Stomach (tissue), 9 donors: ENCODE measurements around the gene ULK3. TPM values are rescaled to one million over a fixed set of nuclear protein-coding genes. Genes with fewer than 3 reads are reported as not detected.

Experiments used
- DNase-seq, 2 donors: peaks; one replicate each; pipeline versions ENCODE4 v3.0.0 to v3.0.0-alpha.2; 2013 to 2019
- H3K27ac ChIP-seq, 5 donors: fragments of 200-600 bp in 4 of 5; sonication (generic) in 4 of 5; one replicate each; pipeline ENCODE4 v1.5.1; 2013 to 2019; ENCODE audit warnings: mild to moderate bottlenecking in 1 of 5, moderate library complexity in 1 of 5
- H3K27me3 ChIP-seq, 3 donors: fragments of 200-600 bp; sonication (generic); one replicate each; pipeline ENCODE4 v1.5.1; 2017 to 2019; ENCODE audit warnings: mixed run types in 1 of 3
- H3K36me3 ChIP-seq, 4 donors: fragments of 200-600 bp; sonication (generic); 1 replicate in 3 of 4; 2 replicates in 1 of 4; pipeline ENCODE4 v1.5.1; 2016 to 2019
- H3K4me1 ChIP-seq, 4 donors: fragments of 200-600 bp; sonication (generic); one replicate each; pipeline ENCODE4 v1.5.1; 2016 to 2019
- H3K4me3 ChIP-seq, 4 donors: fragments of 200-600 bp; sonication (generic) in 3 of 4; one replicate each; pipeline ENCODE4 v1.5.1; 2016 to 2019; ENCODE audit warnings: mild to moderate bottlenecking in 1 of 4
- H3K9me3 ChIP-seq, 4 donors: fragments of 200-600 bp; sonication (generic); one replicate each; pipeline ENCODE4 v1.5.1; 2016 to 2019
- EP300 ChIP-seq: sonication (generic); formaldehyde crosslinking; IDR thresholded peaks from one replicate; pipeline ENCODE4 v1.6.1; 2017; ENCODE audit warnings: antibody characterized with exemption
- POLR2A ChIP-seq, 4 donors: fragments of 450-650 bp; IDR thresholded peaks; one replicate each; pipeline ENCODE4 v1.6.1; 2016; ENCODE audit warnings: antibody characterized with exemption in 4 of 4, control low read depth in 2 of 4, mild to moderate bottlenecking in 1 of 4, moderate library complexity in 1 of 4
- POLR2AphosphoS5 ChIP-seq, 3 donors: sonication (generic); formaldehyde crosslinking; IDR thresholded peaks; one replicate each; pipeline ENCODE4 v1.6.1; 2016; ENCODE audit warnings: antibody characterized with exemption in 3 of 3
- WGBS, 5 donors: extraction: QIAGEN DNeasy Blood & Tissue Kit in 3 of 5; methylation state at CpG; one replicate each; pipeline versions ENCODE4 v1.1.5 to v1.1.7; 2013 to 2018; 5-methylcytosine and 5-hydroxymethylcytosine counted together
- intact Hi-C: fragments of 100-400 bp; cut with DNase I; formaldehyde crosslinking; loops from one replicate; pipeline ENCODE4 v1.15.1; 2023; ENCODE audit warnings: low total_unique reads
- polyA plus RNA-seq, 3 donors: library from polyadenylated mRNA; stranded (reverse); fragments of 200-250 nt; gene quantifications; one replicate each; pipeline ENCODE4 v1.2.3, GENCODE V29; 2013
- total RNA-seq, 5 donors: library from RNA; depleted of rRNA; stranded (reverse); fragments of >200 nt; gene quantifications; one replicate each; pipeline versions ENCODE4 v1.1.0 to v1.2.3, GENCODE V29; 2014 to 2016
- TF ChIP-seq, protein P1 (sequence below), 7 experiments: fragments of 450-650 bp in 4 of 7; fragments of 200-600 bp in 3 of 7; sonication (generic) in 3 of 7; IDR thresholded peaks; one replicate each; pipeline ENCODE4 v1.5.1; 2016 to 2019; ENCODE audit warnings: antibody characterized with exemption in 7 of 7, control low read depth in 2 of 7, mild to moderate bottlenecking in 1 of 7
- donor health status: healthy with polysubstance abuse.
- donor health status: Bipolar disorder and iron deficiency.
- donor health status: healthy.

Gene ULK3
- total and polyA plus RNA-seq, 8 donors: 19.4 to 251 (median 46.2) TPM

DNA sequence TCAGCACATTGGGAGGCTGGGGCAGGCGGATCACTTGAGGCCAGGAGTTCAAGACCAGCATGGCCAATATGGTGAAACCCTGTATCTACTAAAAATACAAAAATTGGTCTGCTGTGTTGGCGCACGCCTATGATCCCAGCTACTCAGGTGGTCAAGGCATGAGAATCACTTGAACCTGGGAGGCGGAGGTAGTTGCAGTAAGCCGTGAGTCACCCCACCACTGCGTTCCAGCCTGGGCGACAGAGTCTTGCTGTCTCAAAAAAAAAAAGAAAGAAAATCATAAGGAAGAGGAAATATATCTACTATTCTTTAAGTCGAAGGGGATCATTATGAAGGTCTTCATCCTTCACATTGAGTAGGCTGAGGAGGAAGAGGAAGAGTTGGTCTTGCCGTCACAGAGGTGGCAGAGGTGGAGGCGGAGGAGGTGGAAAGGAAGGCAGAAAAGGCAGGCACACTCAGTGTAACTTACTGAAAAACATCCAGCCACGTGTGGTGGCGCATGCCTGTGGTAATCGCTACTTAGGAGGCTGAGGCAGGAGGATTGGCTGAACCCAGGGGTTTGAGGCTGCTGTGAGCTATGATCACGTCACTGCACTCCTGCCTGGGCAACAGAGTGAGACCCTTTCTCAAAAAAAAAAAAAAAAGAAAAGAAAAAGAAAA lies 46.9 kb downstream of the ULK3 start:
- H3K4me1 ChIP-seq: peaks cover 41 to 92% (median 70%) of the 10 kb centered on the region in 4 donors
- no peak overlapping the region for H3K4me3 ChIP-seq
- no peak for DNase-seq
- H3K9me3 ChIP-seq: no peaks in the 10 kb centered on the region
- H3K36me3 ChIP-seq: peaks cover 12 to 46% (median 31%) of the 10 kb centered on the region in 4 donors
- H3K27ac ChIP-seq: no peak overlapping the region
- intact Hi-C loops: no loop called here
- 86 to 91% (median 87%) methylated on average over 14 of the region's 14 CpGs for WGBS, 5 donors
- TF ChIP-seq EP300 (no peak), POLR2A (IDR thresholded peaks at IDR 0.05) (no peak), POLR2AphosphoS5 (IDR thresholded peaks at IDR 0.05) (no peak)
- TF ChIP-seq, protein P1, sequence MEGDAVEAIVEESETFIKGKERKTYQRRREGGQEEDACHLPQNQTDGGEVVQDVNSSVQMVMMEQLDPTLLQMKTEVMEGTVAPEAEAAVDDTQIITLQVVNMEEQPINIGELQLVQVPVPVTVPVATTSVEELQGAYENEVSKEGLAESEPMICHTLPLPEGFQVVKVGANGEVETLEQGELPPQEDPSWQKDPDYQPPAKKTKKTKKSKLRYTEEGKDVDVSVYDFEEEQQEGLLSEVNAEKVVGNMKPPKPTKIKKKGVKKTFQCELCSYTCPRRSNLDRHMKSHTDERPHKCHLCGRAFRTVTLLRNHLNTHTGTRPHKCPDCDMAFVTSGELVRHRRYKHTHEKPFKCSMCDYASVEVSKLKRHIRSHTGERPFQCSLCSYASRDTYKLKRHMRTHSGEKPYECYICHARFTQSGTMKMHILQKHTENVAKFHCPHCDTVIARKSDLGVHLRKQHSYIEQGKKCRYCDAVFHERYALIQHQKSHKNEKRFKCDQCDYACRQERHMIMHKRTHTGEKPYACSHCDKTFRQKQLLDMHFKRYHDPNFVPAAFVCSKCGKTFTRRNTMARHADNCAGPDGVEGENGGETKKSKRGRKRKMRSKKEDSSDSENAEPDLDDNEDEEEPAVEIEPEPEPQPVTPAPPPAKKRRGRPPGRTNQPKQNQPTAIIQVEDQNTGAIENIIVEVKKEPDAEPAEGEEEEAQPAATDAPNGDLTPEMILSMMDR (IDR thresholded peaks at IDR 0.05): no peak
- H3K27me3 ChIP-seq: no peaks in the 10 kb centered on the region

DNA sequence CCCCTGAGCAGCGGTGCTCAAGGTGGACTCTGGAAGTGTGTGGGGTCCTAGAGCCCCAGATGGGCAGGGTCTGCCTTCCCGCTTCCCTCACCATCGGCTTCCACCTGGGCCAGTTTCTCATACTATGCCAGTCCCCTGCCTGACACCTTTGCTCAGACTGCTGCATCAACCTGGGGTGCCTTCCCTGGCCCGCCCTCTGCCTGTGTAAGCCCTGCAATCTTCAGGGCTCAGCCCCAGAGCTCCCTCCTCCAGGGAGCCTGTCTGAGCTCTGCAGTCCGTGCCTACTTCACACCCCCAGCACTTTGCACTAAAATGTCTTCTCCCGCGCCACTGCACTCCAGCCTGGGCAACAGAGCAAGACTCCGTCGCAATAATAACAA lies 48.0 kb downstream of the ULK3 start:
- Histone ChIP-seq H3K4me3 (no peak overlapping the region), H3K4me1 (peaks cover 50 to 95% (median 72%) of the 10 kb centered on the region in 4 donors), H3K9me3 (no peaks in the 10 kb centered on the region), H3K27ac (no peak overlapping the region), H3K27me3 (no peaks in the 10 kb centered on the region), H3K36me3 (peaks cover 5 to 35% (median 22%) of the 10 kb centered on the region in 4 donors)
- no peak for TF ChIP-seq EP300
- TF ChIP-seq POLR2AphosphoS5 (IDR thresholded peaks at IDR 0.05): no peak
- no peak for TF ChIP-seq POLR2A (IDR thresholded peaks at IDR 0.05)
- TF ChIP-seq, protein P1 (IDR thresholded peaks at IDR 0.05): no peak
- DNase-seq: no peak
- intact Hi-C loops: no loop called here
- WGBS, 5 donors: 90 to 96% (median 93%) methylated on average over 9 of the region's 9 CpGs

- H3K4me3 ChIP-seq: no peak overlapping the region
- no peaks in the 10 kb centered on the region for H3K9me3 ChIP-seq
- H3K27me3 ChIP-seq: no peaks in the 10 kb centered on the region
- TF ChIP-seq POLR2AphosphoS5 (IDR thresholded peaks at IDR 0.05): no peak
- TF ChIP-seq, protein P1 (IDR thresholded peaks at IDR 0.05): no peak
- TF ChIP-seq POLR2A (IDR thresholded peaks at IDR 0.05): no peak
- no peak for TF ChIP-seq EP300
- peaks cover under 1 to 30% (median 16%) of the 10 kb centered on the region in 4 donors for H3K36me3 ChIP-seq
- H3K4me1 ChIP-seq: peaks cover 50 to 95% (median 72%) of the 10 kb centered on the region in 4 donors
- intact Hi-C loops: no loop called here
- DNase-seq: no peak
- peak overlapping the region in 1 of 5 donors; percentile 9 for H3K27ac ChIP-seq
- 82 to 94% (median 84%) methylated on average over 5 to 7 of the region's 9 CpGs for WGBS, 5 donors
Measured at GRCh38 chr15:74794248-74794969, 48.5 kb downstream of the ULK3 start.

DNA sequence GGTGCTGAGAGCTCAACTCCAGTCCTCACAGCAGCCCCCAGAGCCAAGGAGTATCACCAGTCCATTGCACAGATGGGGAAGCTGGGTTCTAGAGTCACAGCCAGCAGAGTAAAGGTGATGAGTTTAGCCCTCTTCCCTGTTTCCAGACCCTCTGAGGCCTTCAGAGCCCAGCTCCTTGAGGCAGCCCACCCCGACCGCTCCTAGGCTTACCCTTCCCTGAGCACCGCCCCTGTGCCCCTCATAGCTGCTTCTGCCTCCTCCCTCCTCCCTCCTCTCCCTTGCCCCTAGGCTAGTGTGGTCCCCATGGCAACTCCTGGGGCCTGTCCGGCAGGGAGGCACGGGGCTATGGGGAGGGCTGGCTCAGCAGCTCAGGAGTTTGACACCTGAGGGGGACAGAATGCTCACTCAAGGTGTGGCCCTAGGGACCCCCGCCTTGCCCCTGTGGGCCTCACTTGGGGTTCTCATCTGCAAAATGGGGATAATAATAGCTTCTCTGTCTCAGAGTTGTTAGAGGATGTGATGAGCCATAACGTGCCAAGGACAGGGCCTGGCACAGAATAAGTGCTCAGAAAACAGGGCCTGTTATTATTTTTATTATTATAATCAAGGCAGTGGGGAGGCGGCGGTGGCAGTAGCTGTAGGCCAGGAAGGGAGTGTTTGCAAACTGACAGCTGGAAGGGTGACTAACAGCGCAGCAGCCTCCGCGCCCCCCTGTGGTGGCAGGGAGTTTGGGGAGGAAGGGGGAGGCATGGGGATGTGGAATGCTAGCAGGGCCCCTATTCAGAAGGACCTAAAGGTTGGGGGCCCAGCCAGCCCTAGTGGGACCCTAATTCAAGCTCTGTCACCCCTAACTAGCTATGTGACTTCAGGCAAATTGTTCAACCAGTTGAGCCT lies 49.6 kb downstream of the ULK3 start:
- H3K4me3 ChIP-seq: no peak overlapping the region
- H3K27ac ChIP-seq: peak overlapping the region in 2 of 5 donors; percentile 19 to 36

More for the DNA sequence above, 49.6 kb downstream of the ULK3 start:
- no peak for DNase-seq
- Histone ChIP-seq H3K9me3 (no peaks in the 10 kb centered on the region), H3K27me3 (no peaks in the 10 kb centered on the region), H3K4me1 (peaks cover 59 to 95% (median 72%) of the 10 kb centered on the region in 4 donors), H3K36me3 (peaks cover 0 to 19% (median 6%) of the 10 kb centered on the region in 4 donors)
- intact Hi-C loops: no loop called here
- no peak for TF ChIP-seq POLR2AphosphoS5 (IDR thresholded peaks at IDR 0.05)
- TF ChIP-seq, protein P1 (IDR thresholded peaks at IDR 0.05): peak in 1 of 7 experiments; percentile 26
- no peak for TF ChIP-seq POLR2A (IDR thresholded peaks at IDR 0.05)
- no peak for TF ChIP-seq EP300
- WGBS, 5 donors: 69 to 77% (median 72%) methylated on average over 11 to 12 of the region's 12 CpGs
